Stimulated activated CD8-positive, alpha-beta memory T cell treated with anti-CD3 and anti-CD28 coated beads, Interleukin-12 subunit alpha, Interleukin-12 subunit beta, amount 100 ng/mL, for 24 hours (primary cell): ENCODE measurements around the gene LTBP1.

Source experiments
- DNase-seq: peaks from one replicate; pipeline ENCODE4 v3.0.0-alpha.2; 2020; ENCODE audit errors: extremely low read depth

Gene LTBP1

DNA sequence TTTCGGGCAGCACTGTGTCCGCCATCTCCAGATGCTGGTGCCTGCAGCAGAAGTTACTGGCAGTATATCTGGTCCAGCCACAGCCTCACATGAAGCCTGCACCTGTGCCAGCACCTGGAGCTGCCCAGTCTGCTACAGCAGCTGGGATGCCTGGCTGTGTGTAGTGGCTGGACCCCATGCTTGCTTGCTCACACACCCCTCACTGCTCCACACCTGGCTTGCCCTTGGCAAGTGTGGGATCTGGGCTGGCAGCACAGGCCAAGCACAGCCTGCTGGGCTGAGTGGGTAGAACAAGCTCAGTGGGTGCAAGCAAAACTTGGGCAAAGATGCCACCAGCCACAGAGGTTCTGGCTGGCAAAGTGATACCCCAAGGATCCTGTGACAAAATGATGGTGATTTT is 320.3 kb downstream of the LTBP1 start:
- DNase-seq, result no peak

DNA sequence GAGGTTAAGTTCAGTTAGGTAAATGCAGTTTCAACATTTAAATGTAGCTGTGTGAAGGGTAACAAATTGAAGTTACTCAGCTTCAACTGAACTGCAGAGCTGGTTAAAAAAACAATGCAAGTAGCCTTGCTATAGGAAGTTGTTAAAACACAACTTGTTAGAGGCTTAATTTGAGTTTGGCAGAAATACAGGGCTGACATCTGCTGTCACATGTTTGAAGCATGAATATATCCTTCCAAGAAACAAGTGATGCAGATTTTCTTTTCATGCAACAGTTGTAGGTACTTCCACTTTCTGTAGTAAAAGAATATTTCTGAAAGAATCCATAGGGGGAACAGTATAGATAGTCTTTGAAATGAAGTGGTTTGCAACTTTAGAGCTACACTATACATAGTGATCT is 321.0 kb downstream of the LTBP1 start:
- DNase-seq, result no peak

DNA sequence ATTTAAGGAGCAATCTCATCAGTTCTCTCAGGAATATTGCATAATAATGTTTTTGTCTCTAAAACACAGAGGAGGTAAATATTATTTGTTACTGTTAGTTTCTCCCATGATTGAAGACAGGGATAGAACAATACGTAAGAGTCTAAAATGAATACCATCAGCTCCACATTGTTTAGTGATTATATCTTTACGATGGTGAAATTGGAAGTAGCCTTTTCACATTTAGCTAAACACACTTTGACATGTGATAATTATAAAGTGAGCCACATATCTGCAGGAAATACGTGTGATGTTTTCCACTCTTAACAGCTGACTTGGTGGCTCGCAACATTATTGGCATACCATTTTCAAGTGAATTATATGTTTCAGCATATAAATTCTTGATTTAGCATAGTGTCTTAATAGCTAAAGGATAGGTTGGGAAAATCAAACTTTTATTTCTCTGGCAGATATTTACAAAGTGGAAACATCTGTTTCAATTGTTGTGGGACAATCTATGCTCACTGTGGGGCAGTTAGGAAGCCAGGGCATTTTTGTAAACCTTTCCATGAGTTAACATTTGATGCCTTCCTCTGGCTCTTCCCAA is 321.6 kb downstream of the LTBP1 start:
- no peak for DNase-seq

DNA sequence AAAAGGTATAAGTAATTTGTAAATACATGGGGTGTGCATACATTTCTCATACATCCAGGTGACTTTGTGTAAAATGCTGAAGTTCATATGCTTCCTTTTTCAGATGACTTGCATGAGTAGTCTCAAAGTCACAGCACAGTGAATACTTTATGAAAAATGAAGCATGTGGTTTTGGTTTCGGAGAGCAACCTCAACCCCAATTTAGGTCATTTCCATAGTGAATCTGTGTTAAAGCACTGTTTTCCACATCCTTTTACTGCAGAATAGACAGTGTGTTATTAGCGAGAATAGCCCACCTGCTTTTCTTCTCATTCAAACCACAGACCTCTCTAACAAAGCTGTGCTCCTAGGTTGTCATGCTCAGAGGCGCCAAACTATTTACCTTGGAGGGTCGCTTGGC is 325.2 kb downstream of the LTBP1 start:
- DNase-seq, result no peak

DNA sequence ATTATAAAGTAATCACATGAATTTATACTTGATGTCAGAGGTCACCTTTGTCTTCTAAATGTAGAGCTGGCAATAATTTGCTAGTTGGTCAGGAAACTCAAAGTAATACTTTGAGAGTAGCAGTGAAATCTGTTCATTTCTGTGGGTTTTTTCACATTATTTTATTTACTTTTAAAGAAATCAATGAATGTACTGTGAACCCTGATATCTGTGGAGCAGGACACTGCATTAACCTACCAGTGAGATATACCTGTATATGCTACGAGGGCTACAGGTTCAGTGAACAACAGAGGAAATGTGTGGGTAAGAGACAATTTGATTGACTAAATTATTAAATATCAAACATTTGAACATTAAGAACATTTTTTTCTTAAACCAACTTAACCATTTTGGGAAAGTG is 326.7 kb downstream of the LTBP1 start:
- no peak for DNase-seq

DNA sequence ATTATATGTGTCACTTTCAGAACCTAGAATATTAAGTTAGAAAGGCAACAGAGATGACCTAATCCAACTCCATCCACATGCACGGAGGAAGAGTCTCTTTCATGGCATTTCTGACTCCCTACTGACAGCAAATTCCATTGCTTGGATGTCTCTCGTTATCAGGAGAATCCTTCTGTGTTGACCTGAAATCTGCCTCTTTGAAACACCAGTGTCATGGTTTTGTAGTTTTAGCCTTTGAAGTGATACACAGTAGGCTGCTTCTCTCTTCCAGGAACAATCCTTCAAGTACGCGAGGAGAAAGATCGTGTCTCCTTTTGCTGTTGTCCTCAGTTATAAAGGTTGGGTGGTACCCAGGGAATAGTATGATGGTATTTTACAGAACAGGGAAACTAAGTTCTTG is 327.8 kb downstream of the LTBP1 start:
- DNase-seq, result no peak

DNA sequence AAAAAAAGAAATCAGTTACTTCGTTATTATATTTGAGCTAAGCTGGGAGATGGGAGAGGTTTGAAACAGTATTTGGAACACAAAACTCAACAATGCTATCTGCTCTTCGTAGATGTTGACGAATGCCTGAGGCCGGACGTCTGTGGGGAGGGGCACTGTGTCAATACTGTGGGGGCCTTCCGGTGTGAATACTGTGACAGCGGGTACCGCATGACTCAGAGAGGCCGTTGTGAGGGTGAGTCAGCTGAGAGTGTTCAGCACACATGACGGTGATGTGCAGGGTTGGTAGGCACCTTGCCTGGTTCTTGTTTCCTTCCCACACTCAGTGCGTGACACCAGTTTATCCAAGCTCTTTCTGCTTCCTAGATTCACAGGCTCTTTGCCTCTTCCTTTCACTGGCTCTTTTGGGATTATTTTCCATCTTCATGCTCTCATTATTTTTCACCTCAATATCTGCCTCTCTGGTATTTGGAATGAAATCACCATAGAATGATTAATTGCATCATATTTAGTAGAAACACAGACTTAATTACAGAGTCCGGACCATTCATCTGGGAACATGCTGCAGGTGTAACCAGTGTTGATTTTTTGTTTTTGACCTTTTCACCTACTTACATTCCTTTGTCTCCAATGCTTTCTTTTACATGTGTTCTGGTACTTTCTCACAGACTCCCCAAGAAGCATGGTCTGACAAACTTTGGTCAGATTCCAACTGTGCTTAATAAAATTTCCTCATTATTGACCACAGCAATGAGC is 329.1 kb downstream of the LTBP1 start:
- DNase-seq, result no peak

DNA sequence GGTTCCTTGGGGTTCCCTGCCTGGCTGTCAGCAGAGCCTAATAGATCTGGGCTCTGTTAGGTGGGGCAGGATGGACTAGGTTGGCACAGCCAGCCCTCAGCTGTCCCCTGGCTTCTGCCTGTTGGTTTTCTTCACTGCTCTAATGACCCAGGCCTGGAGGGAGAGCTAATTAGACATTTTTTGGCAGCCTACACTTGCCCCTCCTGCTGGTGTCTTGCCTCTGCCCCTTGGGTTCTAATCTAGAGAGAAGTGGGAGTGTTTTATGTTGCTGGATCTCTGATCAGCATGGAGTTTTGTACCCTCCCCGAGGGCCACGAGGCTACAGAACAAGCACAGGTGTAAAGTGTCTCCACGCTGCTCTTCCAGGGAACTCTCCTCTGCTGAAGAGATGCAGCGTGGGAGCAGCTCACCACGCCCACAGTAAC is 330.3 kb downstream of the LTBP1 start:
- no peak for DNase-seq

DNA sequence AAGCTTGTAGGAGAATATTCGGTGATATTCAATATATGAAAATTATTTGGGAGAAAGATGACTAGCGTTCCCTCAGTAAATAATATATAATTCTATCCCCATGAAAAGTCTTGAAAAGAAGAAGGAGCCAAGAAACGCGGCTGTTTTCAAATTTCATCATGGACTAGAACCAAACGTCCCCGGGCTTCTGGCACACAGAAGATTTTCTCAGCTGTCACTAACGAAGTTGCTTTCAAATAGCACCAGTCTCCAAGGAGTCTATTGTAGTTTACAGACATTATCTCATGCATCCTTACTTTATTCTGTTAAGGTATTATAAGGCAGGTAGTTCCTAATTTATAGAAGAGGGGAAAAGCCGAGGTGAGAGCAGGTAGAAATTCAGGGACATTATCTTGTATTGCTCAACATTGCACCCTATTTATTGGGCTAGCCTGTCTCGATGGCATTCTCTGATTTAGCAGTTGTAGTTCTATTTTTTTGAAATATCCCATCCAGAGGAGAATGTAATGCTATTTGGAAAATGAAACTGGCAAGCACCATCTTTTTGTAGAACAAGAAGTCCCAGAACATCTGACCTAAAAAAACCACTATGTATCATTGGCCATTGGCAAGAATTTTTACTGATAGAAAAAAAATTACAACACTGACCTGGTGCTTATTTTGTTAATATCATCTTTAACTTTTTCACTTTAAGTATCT is 331.6 kb downstream of the LTBP1 start:
- no peak for DNase-seq

DNA sequence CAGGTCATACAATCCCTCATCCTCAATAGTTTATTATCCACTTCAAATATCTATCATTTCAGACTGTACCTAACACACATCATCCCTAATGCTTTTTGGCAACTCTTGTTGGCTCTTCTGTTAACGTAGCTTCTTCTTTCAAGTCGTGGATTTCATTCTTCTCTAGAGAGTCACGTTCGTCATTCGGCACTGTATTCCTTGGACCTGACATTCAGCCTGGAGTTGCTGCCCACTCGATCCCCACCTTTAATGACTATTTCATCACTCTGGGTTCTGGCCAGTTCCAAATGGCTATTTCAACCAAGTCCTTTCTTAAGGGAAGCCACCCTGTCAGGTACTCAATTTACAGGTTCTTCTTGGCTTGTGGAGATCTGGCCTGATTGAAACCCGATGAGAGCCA is 337.5 kb downstream of the LTBP1 start:
- no peak for DNase-seq

DNA sequence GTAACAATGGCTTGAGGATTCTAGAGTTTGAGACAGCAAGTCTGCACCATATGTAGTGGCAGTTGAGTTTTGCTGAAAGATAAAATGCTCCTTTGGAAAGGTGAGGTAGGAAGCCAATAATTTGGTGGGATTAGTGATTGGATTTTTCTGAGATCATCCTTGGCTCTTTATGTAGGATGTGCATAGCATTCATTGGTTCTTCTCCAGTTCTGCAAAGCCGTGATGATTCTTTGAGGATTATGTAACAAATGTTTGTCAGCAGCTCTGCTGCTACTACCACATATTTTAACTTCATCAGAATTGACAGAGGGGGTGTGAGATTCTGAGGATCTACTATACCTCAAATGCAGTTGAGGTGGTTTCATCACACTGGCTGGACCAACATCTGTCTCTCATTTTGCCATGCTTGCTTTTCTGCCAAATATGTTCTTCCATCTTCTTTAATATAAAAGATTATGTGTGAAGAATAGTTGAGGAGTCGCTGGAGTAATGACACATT is 340.8 kb downstream of the LTBP1 start:
- no peak for DNase-seq

DNA sequence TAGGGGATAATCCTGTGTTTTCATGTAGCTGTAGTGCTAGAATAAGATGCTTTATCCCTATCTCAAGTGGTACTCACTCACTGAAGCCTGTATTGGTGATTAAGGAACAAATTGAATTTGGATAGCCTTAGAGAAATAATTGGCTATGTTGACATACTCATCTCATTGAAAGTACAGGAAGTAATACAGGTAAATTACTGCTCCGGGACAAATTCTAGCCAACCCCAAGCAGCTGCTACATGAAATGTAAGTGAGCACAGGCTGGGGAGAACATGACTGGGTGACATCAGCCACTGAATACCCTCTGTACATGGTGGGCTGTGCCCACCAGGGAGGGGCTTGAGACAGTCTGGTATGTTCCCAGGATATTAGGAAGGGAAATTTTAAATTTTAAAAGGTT is 341.3 kb downstream of the LTBP1 start:
- no peak for DNase-seq

DNA sequence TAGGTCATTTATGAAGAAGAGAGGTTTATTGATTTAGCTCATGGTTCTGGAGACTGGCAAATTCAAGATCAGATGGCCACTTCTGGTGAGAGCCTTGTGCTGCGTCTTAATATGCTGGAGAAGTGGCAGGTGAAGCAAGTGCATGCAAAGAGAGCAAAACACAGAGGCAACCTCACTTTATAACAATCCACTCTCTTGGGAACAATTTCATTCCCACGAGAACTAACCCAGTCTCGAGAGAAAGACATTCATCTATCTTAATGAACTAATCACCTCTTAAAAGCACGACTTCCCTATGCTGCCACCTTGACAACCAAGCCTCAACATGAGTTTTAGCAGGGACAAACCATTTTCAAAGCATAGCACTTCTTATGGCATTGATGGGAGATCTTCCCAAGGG is 343.2 kb downstream of the LTBP1 start:
- no peak for DNase-seq

DNA sequence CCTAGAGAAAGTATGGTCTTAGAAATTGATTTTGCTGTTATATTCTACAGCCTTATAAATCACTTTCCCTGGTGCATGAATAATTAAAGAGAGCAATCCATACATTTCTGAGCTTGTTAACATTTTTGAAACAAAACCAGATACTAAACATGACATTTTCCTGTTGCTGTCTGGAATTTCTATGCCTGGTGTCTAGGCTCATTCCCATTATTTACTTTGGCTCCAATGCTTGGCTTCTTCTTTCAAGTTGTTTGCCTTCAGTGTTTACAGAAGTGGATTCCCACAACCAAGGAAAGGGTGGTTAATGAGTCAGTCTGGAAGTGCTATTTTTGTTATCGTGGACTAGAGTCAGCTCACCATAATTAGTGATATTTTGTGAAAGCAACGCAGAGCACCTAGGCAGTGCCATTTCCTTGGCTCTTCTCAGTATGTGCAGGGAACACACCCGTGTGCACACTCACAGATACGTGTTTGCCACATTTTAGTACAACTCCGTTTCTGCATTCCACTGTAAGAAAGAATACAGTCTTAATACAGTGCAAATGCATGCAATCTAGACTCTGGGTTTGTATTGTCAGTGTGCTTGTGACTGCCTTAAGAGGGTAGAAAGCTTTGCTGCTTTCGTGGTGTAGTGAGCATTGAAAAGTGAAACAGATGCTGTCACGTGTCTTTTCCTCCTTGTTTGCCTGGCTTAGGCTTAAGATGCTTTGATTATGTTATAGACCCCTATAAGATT is 344.7 kb downstream of the LTBP1 start:
- DNase-seq, result no peak

DNA sequence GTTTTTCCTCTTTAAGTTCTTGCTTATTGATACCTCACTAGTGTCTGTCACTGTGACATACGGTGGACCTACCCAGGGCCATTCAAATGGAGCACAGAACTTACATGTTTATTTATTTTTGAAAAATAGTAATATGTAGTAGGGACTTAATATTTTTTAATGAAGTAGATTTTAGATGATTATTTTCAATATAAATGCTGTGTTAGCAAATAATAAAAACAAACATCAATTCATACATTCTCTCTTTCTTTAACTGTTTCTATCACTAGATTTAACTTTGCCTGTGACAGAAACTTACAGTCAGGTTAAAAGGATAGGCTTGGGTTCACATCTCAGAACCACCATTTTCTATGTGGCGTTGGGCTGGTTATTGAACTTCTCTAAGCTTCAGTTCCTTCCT is 345.3 kb downstream of the LTBP1 start:
- DNase-seq, result no peak

DNA sequence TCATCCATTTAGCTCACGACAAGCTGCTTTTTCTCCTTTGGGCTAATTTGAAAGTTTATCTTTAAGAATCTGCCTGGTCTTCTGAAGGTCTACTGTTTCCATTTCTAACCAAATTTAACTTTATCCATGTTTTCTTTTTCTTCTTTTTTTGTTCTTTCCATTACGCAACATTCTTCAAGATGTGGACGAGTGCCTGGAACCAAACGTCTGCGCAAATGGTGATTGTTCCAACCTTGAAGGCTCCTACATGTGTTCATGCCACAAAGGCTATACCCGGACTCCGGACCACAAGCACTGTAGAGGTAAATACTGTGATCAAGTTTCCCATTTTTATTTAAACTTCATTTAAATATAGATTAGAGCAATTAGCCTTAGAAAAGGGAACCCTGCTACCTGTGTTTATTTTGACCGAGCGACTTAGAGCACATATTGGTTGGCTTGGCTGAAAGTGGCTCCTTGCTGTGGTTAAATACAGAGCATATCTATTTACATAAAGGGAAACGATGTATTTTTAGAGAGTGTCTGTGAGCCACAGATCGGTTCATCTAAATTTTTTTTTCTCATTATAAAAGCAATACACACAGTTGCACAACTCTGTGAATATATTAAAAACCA is 346.3 kb downstream of the LTBP1 start:
- no peak for DNase-seq

DNA sequence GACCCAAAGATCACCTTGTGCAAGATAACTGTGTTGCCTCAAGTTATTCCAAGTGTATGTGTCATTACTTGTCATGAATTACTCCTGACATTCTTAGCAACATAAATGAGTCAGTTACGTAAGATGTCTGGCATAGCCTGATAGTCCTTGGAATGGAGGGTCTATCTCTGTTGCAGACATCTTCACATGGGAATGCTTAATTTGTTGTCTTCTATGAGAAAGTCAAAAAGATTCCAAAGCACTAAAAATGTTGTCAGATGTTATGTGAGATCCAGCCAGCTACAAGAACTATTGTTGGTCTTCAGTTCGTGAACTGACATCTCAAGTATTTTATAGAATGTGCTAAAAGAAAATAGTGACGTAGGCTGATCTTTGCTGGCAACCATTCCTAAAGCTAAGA is 351.5 kb downstream of the LTBP1 start:
- no peak for DNase-seq

DNA sequence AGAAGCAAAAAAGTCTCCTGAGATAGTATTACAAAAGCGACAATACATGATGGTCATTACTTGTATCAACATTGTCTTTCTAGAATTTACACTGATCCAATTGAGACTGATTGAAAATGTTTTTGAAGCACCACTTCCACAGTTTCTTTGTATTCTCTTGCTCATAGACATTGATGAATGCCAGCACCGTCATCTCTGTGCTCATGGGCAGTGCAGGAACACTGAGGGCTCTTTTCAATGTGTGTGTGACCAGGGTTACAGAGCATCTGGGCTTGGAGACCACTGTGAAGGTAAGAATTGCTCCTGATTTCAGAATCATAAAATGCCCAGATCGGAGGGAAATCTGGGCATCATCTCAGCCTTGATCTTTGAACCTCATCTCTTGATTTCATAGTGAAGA is 354.6 kb downstream of the LTBP1 start:
- no peak for DNase-seq

DNA sequence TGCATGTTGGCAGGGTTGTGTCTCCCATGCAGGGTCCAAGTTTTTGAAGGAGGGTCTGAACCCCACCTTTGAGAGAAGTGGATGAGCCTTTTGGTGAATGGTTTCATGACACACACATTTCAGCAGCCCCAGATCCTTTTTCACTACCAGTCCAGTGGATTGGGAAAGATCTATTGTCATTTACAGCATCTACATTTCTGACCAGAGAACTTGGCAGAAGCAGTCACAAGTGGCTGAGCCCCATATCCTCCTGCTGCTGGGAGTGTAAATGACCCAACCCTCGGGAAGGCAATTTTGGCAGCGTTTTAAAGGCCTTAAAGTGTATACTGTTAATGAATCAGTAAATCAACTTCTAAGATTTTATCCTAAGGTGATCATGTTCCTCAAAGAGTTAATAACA is 355.6 kb downstream of the LTBP1 start:
- no peak for DNase-seq

DNA sequence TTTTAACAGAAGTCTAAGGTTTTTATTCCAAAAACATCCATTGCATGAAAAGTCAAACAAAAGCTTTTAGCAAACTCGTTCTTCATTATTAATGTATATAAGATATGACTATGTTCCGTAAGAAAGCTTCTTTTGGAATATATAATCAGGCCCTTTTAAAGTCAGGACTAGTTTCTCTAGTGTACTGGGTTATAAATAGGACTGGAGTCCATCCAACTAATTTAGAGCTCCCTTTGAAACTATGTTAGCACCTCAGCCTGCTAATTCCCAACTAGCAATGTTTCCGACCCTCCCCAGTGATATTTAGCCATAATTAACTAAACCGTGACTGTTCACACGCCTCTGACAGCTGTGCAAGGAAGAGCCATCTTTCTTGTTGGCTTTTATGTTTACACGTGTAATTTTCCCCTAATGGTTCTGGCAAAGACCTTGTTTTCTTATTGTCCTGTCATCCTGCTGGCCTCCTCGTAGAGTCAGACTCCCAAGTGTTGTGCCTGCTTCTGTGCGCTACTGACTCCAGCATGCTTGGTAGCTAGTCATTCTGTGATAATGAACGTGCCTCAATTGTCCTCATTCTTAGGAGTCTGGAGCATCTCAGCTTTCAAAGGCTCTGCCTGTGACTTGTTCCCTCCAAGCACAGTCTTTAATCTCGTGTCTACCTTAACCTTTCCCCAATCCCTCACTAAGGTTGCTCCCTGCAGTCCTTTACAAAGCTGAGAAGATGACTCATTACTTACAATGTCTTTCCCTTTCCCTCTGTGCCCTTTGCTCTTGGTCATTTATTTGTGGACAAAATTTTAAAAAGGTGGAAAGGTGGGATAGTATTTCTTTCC is 357.5 kb downstream of the LTBP1 start:
- DNase-seq, result no peak

DNA sequence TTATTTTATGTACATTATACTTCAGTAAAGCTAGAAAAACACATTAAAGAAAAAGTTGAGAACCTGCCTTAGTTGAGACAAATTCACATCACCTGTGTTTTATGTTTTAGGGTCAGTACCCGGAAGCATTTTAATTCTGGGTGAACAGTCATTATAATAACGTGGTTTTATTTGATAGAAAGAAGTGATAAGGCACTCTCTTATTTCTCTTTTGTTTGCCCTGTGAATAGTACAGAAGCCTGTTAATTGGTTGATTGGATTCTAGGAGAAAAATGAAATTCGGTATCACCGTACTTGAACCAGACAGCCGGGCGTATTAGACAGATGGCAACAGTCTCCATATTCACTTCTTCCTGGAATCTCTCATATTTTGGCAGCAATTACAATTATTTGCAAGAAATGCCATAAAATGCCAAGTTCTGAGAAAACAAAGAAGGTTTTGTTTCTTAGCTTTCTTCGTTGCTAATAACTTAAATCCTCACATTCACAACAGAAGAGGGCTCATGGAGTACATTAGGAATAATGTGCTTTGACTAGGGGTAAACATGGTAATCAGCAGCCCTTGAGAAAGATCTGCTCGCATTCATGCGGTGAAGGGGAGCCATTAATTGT is 361.0 kb downstream of the LTBP1 start:
- DNase-seq, result no peak
